OCI-LY1 (cell line): Measurements from ENCODE around the gene CTDSPL.
A peak's percentile ranks its signal among the peaks of the same experiment; 100 is the strongest.

ENCODE experiments used
- H2AFZ ChIP-seq: fragments of 200-600 bp; sonication (generic), shearing (Covaris generic); 2 replicates; pipeline ENCODE4 v1.6.0; 2014; ENCODE audit warnings: antibody characterized with exemption, mild to moderate bottlenecking, low read length
- H3F3A ChIP-seq: fragments of 200-600 bp; sonication (generic), shearing (Covaris generic); 2 replicates; pipeline ENCODE4 v1.6.0; 2014; ENCODE audit warnings: mild to moderate bottlenecking, antibody characterized with exemption, low read length, moderate library complexity; ENCODE audit not compliant: insufficient read depth
- H3K27ac ChIP-seq: fragments of 200-600 bp; sonication (generic); 2 replicates; pipeline ENCODE4 v1.5.1; 2014; ENCODE audit warnings: low read length, mixed run types, mild to moderate bottlenecking, low read depth; ENCODE audit not compliant: poor library complexity, severe bottlenecking
- H3K27me3 ChIP-seq: fragments of 200-600 bp; sonication (generic); 2 replicates; pipeline ENCODE4 v1.6.0; 2014; ENCODE audit warnings: antibody characterized with exemption, mild to moderate bottlenecking, low read length, moderate library complexity; ENCODE audit not compliant: insufficient read depth
- H3K36me3 ChIP-seq: fragments of 200-600 bp; sonication (generic); 2 replicates; pipeline ENCODE4 v1.6.1; 2014; ENCODE audit warnings: mild to moderate bottlenecking, antibody characterized with exemption, low read length, moderate library complexity, mixed read lengths; ENCODE audit not compliant: insufficient read depth
- H3K4me1 ChIP-seq: fragments of 200-600 bp; sonication (generic); 2 replicates; pipeline ENCODE4 v1.5.1; 2014; ENCODE audit warnings: mild to moderate bottlenecking, low read length, moderate library complexity; ENCODE audit not compliant: insufficient read depth, severe bottlenecking
- H3K4me2 ChIP-seq: fragments of 200-600 bp; sonication (generic), shearing (Covaris generic); 2 replicates; pipeline ENCODE4 v1.6.1; 2014; ENCODE audit warnings: low read length
- H3K4me3 ChIP-seq: fragments of 200-600 bp; sonication (generic); 2 replicates; pipeline ENCODE4 v1.5.1; 2014; ENCODE audit warnings: low read length, low read depth, mild to moderate bottlenecking, mixed read lengths; ENCODE audit not compliant: poor library complexity, severe bottlenecking
- H3K79me2 ChIP-seq: fragments of 200-600 bp; shearing (Covaris generic); 2 replicates; pipeline ENCODE4 v1.6.1; 2016; ENCODE audit warnings: mixed run types, low read length, mixed read lengths; ENCODE audit not compliant: insufficient read depth
- H3K9ac ChIP-seq: fragments of 200-600 bp; sonication (generic), shearing (Covaris generic); 2 replicates; pipeline ENCODE4 v1.6.1; 2014; ENCODE audit warnings: mild to moderate bottlenecking, low read length, mixed read lengths
- H3K9me2 ChIP-seq: fragments of 200-600 bp; sonication (generic), shearing (Covaris generic); 2 replicates; pipeline ENCODE4 v1.6.1; 2014; ENCODE audit warnings: low read depth, mild to moderate bottlenecking, low read length, mixed read lengths
- H3K9me3 ChIP-seq: fragments of 200-600 bp; shearing (Covaris generic); 2 replicates; pipeline ENCODE4 v1.6.1; 2014; ENCODE audit warnings: low read length, mixed read lengths
- H4K20me1 ChIP-seq: fragments of 200-600 bp; sonication (generic), shearing (Covaris generic); 2 replicates; pipeline ENCODE4 v1.6.0; 2016; ENCODE audit warnings: mild to moderate bottlenecking, low read length; ENCODE audit not compliant: insufficient read depth
- EZH2 ChIP-seq: fragments of 200-600 bp; sonication (generic), shearing (Covaris generic); IDR thresholded peaks from 2 replicates; pipeline ENCODE4 v1.8.0; 2017; ENCODE audit warnings: borderline replicate concordance, mixed run types, mild to moderate bottlenecking, antibody characterized with exemption, low read length, moderate library complexity, mixed read lengths
- TF ChIP-seq, protein P1 (sequence below): fragments of 200-600 bp; sonication (generic), shearing (Covaris generic); IDR thresholded peaks from 2 replicates; pipeline ENCODE4 v1.5.1; 2017; ENCODE audit warnings: mild to moderate bottlenecking, antibody characterized with exemption, low read length, moderate library complexity, mixed read lengths

Gene CTDSPL

DNA sequence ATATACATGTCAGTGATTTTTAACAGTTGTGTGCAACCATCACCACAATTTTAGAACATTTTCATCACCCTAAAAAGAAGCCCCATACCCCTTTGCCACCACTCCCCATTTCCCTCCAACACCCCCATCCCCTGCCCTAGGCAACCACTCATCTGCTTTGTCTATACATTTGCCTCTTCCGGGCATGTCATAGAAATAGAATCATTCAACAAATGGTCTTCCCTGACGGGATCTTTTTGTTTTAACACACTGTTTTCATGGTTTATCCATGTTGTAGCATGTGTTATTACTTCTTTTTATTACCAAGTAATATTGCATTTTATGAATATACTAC lies 132.9 kb downstream of the CTDSPL start:
- Histone ChIP-seq H3K9me2 (no peaks in the 10 kb centered on the region), H3K79me2 (no peaks in the 10 kb centered on the region), H3K4me3 (peak overlapping the region; percentile 71), H3K9me3 (no peaks in the 10 kb centered on the region), H3F3A (no peaks in the 10 kb centered on the region), H2AFZ (peak overlapping the region; percentile 3; the same call in 1 of the 2 replicates), H3K9ac (peak overlapping the region; percentile 81), H4K20me1 (no peaks in the 10 kb centered on the region), H3K4me2 (peak overlapping the region; percentile 92), H3K36me3 (peaks cover 7% of the 10 kb centered on the region; the same call in 1 of the 2 replicates), H3K27ac (no peak overlapping the region), H3K4me1 (peaks cover 40% of the 10 kb centered on the region), H3K27me3 (no peaks in the 10 kb centered on the region)
- TF ChIP-seq EZH2, result no peak
- TF ChIP-seq, protein P1, sequence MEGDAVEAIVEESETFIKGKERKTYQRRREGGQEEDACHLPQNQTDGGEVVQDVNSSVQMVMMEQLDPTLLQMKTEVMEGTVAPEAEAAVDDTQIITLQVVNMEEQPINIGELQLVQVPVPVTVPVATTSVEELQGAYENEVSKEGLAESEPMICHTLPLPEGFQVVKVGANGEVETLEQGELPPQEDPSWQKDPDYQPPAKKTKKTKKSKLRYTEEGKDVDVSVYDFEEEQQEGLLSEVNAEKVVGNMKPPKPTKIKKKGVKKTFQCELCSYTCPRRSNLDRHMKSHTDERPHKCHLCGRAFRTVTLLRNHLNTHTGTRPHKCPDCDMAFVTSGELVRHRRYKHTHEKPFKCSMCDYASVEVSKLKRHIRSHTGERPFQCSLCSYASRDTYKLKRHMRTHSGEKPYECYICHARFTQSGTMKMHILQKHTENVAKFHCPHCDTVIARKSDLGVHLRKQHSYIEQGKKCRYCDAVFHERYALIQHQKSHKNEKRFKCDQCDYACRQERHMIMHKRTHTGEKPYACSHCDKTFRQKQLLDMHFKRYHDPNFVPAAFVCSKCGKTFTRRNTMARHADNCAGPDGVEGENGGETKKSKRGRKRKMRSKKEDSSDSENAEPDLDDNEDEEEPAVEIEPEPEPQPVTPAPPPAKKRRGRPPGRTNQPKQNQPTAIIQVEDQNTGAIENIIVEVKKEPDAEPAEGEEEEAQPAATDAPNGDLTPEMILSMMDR, result no peak

DNA sequence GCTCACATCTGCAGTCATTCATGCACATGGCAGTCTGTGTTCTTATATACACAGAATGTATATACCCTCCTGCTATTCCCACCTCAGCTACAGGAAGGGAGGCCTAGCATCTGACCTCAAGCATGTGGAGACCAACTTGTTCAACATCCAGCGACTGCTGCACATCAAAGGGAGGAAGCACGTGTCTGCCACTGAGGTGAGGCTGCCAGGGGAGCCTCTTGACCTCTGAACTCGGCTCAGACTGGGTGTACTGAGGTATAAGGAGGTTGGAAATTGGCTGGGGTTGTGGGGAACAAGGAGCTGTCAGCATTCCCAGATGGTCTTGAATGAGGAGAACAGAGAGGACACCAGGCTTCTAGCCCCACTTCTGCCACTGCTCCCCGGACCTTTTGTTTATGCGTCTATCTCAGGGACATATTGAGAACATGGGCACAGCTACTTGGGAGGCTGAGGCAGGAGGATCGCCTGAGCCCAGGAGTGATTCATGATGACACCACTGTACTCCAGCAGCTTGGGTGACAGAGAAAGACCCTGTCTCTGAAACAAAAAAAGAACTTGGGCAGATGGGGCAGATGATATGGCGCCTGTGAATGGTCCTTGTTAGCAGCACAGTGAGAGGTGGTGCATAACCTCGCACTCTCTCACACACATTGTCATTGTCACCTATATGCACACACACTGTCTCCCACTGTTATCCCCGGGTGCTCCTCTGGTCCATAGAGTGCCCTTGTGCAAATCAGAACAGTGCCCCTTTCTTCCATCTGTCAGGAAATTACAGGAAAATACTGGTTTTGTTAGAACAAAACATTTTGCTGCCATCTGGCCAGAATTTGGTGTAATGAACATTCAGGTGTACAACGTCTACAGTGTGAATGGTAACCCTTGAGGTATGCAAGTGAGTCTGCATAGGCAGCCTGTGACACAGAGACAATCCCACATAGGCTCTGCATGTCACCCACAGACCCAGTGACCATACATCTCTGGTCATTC lies 134.3 kb downstream of the CTDSPL start:
- Histone ChIP-seq H3K79me2 (no peaks in the 10 kb centered on the region), H3K4me3 (no peak overlapping the region), H3K4me2 (peak overlapping the region; percentile 92; the same call in 1 of the 2 replicates), H3K36me3 (peaks cover 7% of the 10 kb centered on the region; the same call in 1 of the 2 replicates), H3K9me3 (no peaks in the 10 kb centered on the region), H3K27ac (peak overlapping the region; percentile 43), H3K27me3 (no peaks in the 10 kb centered on the region), H3K9ac (no peak overlapping the region; the same call in 1 of the 2 replicates), H3F3A (no peaks in the 10 kb centered on the region), H2AFZ (no peak overlapping the region), H3K9me2 (no peaks in the 10 kb centered on the region), H3K4me1 (peaks cover 41% of the 10 kb centered on the region), H4K20me1 (no peaks in the 10 kb centered on the region)
- TF ChIP-seq EZH2, result no peak
- TF ChIP-seq, protein P1, result no peak

DNA sequence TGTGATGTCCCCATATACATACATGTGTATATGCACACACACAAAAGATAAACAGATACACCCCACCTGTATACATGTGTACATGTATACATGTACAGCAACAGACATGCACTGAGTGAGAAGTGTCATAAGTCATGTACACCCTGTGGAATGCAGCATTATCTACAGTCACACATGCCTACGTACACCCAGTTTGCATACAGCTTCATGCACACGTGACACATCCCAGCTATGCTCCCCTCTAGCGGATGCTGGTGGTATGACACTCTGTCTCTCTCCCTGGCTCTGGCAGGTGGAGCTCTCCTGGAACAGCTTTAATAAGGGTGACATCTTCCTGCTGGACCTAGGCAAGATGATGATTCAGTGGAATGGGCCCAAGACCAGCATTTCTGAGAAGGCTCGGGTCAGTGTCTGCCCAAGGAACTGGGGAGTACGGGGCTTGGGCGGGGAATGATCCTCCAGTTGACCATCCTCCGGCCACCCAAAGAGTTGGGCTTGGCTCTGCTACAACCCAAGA lies 135.2 kb downstream of the CTDSPL start:
- Histone ChIP-seq H3K4me3 (no peak overlapping the region), H3K4me2 (no peak overlapping the region), H3K27ac (peak overlapping the region; percentile 43), H3K9me2 (no peaks in the 10 kb centered on the region), H2AFZ (no peak overlapping the region), H3K27me3 (no peaks in the 10 kb centered on the region), H3K4me1 (peaks cover 41% of the 10 kb centered on the region), H3K9me3 (no peaks in the 10 kb centered on the region), H3K79me2 (no peaks in the 10 kb centered on the region), H3F3A (no peaks in the 10 kb centered on the region), H3K9ac (no peak overlapping the region), H4K20me1 (no peaks in the 10 kb centered on the region), H3K36me3 (peaks cover 11% of the 10 kb centered on the region; the same call in 1 of the 2 replicates)
- no peak for TF ChIP-seq EZH2
- TF ChIP-seq, protein P1, result peak; percentile 91
